AG04450 (cell line): Measurements from ENCODE around the gene ISG15. TPM values are rescaled to one million over a fixed set of nuclear protein-coding genes. Genes with fewer than 3 reads are reported as not detected.

ENCODE experiments used
- CTCF ChIA-PET: fragments of 300-600, 350-600 bp; formaldehyde crosslinking; extraction: SDS; loops from one replicate; lab custom pipeline; 2022; ENCODE audit warnings: antibody characterized with exemption, inconsistent platforms; lab: Charles Lee
- POLR2A ChIA-PET: fragments of 350-600 bp; formaldehyde crosslinking; extraction: SDS; loops from one replicate; lab custom pipeline; 2021; ENCODE audit warnings: antibody characterized with exemption, inconsistent platforms; lab: Yijun Ruan, JAX
- DNase-seq: peaks from one replicate; pipeline ENCODE4 v3.0.0-alpha.2; 2011; ENCODE audit warnings: low read depth, low spot score
- H3K27ac ChIP-seq: one replicate; pipeline ENCODE4 v1.5.1; 2012; ENCODE audit warnings: low read depth, low read length, control low read depth
- H3K27me3 ChIP-seq: one replicate; pipeline ENCODE4 v1.6.0; 2012; ENCODE audit warnings: low read length; ENCODE audit not compliant: control insufficient read depth, insufficient read depth
- H3K4me3 ChIP-seq: 2 replicates; pipeline ENCODE4 v1.5.1; 2011; ENCODE audit warnings: mild to moderate bottlenecking, low read depth, low read length, control low read depth
- H3K9me3 ChIP-seq: 2 replicates; pipeline ENCODE4 v1.5.1; 2012; ENCODE audit warnings: low read length; ENCODE audit not compliant: control insufficient read depth, insufficient read depth
- CTCF ChIP-seq: IDR thresholded peaks from 2 replicates; pipeline ENCODE4 v1.5.1; 2011; ENCODE audit warnings: low read depth, low read length, control low read depth, inconsistent platforms
- polyA plus RNA-seq: library from polyadenylated mRNA; depleted of rRNA; stranded (reverse); fragments of >200 nt; gene quantifications from 2 replicates; pipeline ENCODE4 v1.2.3, GENCODE V29; 2011

Gene ISG15
- polyA plus RNA-seq, 1 experiment: 22.4 TPM

DNA sequence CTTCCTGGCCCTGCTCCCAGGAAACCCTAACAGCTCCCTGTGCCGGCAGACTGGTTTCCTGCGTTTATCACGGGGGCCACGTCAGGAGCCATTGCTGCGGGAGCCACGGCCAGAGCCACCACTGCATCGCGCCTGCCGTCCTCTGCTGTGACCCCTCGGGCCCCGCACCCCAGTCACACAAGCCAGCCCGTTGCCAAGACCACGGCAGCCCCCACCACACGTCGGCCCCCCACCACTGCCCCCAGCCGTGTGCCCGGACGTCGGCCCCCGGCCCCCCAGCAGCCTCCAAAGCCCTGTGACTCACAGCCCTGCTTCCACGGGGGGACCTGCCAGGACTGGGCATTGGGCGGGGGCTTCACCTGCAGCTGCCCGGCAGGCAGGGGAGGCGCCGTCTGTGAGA, 34.7 kb downstream of the ISG15 start:
- H3K4me3 ChIP-seq: no peak overlapping the region
- CTCF ChIA-PET: no interaction called here
- no peak overlapping the region for H3K27ac ChIP-seq
- no peak for TF ChIP-seq CTCF
- DNase-seq: no peak
- peaks cover 1% of the 10 kb centered on the region; the same call in 1 of the 2 replicates for H3K9me3 ChIP-seq
- H3K27me3 ChIP-seq: no peaks in the 10 kb centered on the region
- POLR2A ChIA-PET: no interaction called here

GRCh38 chr1:1048765-1049164, 35.5 kb downstream of the ISG15 start:
- Histone ChIP-seq H3K4me3 (no peak overlapping the region), H3K9me3 (no peaks in the 10 kb centered on the region; the same call in 1 of the 2 replicates), H3K27ac (no peak overlapping the region), H3K27me3 (no peaks in the 10 kb centered on the region)
- no peak for TF ChIP-seq CTCF
- POLR2A ChIA-PET: no interaction called here
- no peak for DNase-seq
- CTCF ChIA-PET: interaction anchor here (0.6 kb wide), 1 partner anchor 30 kb away, joined by 3 read pairs; no protein-coding TSS in a partner anchor

DNA sequence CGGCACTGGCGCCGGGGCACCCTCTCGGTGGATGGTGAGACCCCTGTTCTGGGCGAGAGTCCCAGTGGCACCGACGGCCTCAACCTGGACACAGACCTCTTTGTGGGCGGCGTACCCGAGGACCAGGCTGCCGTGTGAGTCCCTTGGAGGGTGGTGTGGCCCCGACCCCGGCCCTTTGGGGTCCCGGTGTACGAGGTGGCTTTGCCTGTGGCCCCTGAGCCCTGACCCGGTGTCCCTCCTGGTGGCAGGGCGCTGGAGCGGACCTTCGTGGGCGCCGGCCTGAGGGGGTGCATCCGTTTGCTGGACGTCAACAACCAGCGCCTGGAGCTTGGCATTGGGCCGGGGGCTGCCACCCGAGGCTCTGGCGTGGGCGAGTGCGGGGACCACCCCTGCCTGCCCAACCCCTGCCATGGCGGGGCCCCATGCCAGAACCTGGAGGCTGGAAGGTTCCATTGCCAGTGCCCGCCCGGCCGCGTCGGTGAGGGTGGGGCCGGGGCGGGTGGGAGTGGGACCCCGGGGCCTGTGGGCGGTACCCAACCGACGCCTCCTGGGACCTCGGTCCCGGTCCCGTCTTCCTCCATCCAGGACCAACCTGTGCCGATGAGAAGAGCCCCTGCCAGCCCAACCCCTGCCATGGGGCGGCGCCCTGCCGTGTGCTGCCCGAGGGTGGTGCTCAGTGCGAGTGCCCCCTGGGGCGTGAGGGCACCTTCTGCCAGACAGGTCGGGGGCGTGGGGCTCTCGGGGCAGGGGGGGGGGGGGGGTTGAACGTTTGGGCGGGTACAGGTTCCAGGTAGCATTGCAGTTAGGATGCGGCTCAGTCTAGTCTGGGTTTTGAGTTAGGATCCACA, 36.2 kb downstream of the ISG15 start:
- no peak for TF ChIP-seq CTCF
- no peak for DNase-seq
- Histone ChIP-seq H3K9me3 (no peaks in the 10 kb centered on the region; the same call in 1 of the 2 replicates), H3K27me3 (no peaks in the 10 kb centered on the region), H3K27ac (no peak overlapping the region), H3K4me3 (no peak overlapping the region)
- ChIA-PET POLR2A (no interaction called here), CTCF (interaction anchor here (0.6 kb wide), 1 partner anchor 31 kb away, joined by 3 read pairs; no protein-coding TSS in a partner anchor)

DNA sequence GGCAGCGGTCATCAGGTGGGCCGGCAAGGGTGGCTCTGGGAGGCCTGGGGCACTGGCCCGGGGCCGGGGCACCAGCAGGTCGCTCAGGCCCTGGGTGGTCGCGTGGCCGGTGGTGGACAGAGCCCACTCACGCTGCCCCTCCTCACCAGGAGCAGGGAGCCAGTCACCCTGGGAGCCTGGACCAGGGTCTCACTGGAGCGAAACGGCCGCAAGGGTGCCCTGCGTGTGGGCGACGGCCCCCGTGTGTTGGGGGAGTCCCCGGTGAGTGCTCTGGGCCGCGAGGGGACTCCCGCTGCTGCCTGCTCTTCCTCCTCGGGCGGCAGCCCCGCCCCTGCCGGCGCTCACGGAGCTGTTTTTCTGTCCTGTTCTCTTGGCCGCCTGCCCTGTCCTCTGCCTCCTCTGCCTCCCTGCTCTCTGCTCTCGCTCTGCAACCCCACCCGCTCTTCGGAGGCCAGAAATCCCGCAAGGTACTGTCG, 37.3 kb downstream of the ISG15 start:
- no peaks in the 10 kb centered on the region; the same call in 1 of the 2 replicates for H3K9me3 ChIP-seq
- no peak overlapping the region for H3K27ac ChIP-seq
- no peak overlapping the region for H3K4me3 ChIP-seq
- ChIA-PET CTCF (no interaction called here), POLR2A (no interaction called here)
- no peaks in the 10 kb centered on the region for H3K27me3 ChIP-seq
- no peak for TF ChIP-seq CTCF
- DNase-seq: no peak
